GM10266 (cell line): ENCODE data around the gene ITIH4.

Experiments
- DNase-seq: peaks from one replicate; pipeline ENCODE4 v3.0.0; 2012; ENCODE audit errors: extremely low spot score
- TF ChIP-seq, protein P1 (sequence below): IDR thresholded peaks from 2 replicates; pipeline ENCODE4 v1.5.1; 2012; ENCODE audit warnings: mild to moderate bottlenecking, low read depth; ENCODE audit not compliant: control insufficient read depth, insufficient read depth; ENCODE audit errors: missing control alignments

The ITIH4 gene

DNA sequence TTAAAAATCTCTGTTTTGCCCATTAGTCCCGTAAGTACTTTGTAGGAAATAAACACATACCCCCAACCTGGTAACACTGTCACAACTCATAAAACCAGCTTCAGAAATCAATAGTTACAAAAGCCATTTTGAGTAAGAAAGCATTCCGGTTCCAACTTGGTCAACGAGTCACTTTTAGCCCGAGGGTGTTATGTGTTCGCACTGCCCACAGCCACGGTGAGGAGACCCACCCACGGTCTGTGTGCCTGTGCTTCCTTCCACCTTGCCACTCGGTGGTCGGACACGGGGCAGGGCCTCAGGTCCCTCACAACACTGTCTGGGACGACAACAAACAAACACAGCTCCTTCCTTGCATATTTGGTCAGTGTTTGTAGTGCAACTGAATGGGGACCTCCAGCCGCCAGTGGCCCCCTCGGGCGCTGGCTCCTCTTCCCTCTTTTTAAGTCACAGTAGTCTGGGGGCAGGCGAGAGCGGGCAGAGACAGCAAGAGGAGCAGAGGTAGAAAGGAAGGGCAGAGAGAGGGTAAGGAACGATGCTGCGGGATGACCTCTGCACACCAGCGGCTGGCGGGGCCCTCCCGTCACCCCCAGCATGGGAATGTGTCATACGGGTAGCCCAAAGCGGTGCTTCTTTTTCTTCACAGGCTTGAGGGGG is 9.5 kb upstream of the ITIH4 start:
- TF ChIP-seq, protein P1, sequence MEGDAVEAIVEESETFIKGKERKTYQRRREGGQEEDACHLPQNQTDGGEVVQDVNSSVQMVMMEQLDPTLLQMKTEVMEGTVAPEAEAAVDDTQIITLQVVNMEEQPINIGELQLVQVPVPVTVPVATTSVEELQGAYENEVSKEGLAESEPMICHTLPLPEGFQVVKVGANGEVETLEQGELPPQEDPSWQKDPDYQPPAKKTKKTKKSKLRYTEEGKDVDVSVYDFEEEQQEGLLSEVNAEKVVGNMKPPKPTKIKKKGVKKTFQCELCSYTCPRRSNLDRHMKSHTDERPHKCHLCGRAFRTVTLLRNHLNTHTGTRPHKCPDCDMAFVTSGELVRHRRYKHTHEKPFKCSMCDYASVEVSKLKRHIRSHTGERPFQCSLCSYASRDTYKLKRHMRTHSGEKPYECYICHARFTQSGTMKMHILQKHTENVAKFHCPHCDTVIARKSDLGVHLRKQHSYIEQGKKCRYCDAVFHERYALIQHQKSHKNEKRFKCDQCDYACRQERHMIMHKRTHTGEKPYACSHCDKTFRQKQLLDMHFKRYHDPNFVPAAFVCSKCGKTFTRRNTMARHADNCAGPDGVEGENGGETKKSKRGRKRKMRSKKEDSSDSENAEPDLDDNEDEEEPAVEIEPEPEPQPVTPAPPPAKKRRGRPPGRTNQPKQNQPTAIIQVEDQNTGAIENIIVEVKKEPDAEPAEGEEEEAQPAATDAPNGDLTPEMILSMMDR = no peak
- DNase-seq = no peak

DNA sequence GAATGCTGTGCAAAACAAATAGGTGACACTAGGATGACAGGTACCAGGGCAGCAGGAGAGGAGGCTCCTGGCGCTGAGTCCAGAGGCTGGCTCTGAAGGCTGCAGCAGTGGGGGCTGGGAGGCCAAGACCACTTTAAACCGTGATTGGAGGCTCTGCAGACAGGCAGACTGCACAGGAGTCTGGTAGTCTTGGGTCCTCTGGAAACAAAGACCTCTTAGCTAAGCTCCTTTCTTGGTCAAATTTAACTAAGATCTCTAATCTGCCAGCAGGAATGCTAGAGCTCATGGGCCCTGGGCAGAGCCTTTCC is 8.8 kb upstream of the ITIH4 start:
- TF ChIP-seq, protein P1 = no peak
- DNase-seq = no peak

DNA sequence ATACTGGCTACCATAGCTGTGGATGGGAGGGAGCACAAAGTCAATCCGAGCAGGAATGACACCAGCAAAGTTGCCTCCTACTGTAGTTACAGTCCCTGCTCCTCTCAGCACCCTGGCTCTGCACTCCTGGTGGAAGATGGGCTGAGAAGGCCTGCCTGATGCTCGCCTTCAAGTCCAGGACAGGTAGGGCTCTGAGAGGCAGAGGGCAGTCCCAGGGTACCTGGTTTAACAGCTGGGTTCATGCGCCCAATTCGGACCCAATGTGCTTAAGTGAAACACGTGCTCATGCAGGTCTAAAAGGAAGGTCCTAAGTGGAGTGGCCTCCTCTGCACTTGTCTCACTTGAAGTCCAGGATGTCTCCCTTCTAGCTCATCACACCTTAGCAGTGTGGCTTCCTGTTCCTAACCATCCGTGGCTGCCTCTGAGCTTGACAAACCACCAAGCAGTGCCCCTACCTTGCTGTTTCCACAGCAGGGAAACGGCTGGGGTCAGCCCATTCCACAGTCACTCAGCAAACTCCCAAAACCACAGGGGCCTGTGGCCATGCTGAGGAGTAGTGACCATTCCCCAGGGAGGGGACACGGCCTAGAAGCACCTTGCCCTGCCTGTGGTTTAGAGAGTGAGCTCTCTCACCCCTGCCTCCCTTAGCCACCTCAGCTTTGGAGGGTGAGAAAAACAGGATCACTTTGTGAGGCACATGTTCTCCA is 8.2 kb upstream of the ITIH4 start:
- DNase-seq = no peak
- TF ChIP-seq, protein P1 = no peak

DNA sequence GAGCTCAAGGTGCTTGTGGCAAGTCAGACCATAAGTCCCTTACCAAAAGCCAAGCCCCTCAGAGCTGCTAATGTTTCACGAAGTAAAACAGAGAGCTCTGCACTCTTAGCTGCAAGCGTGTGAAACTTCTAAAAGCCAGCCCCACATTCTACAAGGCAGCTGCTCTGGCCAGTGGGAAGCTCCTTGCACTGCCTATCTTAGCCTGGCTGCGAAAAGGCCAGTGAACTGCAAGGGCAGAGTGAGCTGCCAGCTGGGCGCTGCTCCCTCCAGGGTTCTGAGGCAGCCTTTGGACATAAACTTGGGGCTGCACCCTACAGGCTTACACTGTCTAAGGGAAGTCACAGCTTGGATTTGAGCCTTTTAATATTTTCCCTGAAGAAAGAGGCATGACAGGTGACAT is 6.5 kb upstream of the ITIH4 start:
- TF ChIP-seq, protein P1 = no peak
- DNase-seq = no peak

DNA sequence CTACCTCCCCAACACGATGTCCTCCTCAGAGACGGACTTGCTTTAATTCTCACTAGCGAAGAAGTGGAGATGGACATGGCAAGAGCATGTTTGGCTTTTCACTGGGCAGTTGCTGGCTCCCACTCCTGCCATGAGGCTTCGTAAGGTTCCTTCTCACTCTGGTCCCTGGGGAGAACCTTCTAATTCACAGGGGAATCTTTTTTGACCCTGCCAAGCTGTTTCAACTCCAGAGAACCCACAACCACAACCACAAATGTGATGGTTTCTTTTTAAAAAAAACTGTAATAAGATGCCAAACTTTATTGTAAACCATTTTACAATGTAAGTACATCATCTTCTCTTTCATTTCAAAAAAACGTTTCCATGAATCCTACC is 6.0 kb upstream of the ITIH4 start:
- TF ChIP-seq, protein P1 = no peak
- no peak for DNase-seq

DNA sequence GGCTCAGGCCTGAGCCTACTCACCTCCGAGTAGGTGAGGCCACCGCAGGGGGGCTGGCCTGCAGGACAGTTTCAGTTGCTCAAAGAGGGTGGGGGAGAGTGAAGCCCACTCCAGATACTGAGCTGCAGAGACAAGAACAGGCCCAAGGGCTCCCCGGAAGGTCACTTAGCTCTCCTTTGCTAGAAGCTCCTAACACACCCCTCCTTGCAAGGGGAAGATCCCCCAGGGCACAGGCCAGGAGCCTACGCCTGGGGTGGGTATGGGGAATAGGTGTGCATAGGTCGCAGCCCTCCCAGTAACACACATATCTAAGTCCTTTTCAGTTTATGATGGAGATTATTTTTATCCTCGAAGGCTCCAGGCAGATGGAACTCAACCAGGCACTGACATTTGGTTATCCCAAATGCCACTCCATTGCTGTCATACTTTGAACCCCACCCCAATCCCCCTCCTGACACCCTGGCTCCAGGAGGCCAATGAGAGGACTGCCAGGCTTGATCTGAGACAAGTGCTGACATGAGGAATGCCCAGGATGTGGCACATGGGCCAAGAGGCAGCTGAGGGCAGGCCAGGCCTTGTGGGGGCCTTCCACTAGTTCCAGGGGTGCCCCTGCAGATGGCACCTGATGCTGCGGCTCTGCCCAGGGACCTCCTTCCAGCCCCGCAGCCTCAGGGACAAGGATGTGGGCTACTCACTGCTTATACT is 5.4 kb upstream of the ITIH4 start:
- TF ChIP-seq, protein P1 = no peak
- DNase-seq = no peak
